GM19193 (cell line): ENCODE data around the gene ZC3H14.
A peak's percentile ranks its signal among the peaks of the same experiment; 100 is the strongest.

Source experiments
- POLR2A ChIP-seq: IDR thresholded peaks from 4 replicates; pipeline ENCODE4 v1.6.1; 2011; ENCODE audit not compliant: insufficient read depth, insufficient read length; ENCODE audit errors: extremely low read depth

ZC3H14 gene, protein sequence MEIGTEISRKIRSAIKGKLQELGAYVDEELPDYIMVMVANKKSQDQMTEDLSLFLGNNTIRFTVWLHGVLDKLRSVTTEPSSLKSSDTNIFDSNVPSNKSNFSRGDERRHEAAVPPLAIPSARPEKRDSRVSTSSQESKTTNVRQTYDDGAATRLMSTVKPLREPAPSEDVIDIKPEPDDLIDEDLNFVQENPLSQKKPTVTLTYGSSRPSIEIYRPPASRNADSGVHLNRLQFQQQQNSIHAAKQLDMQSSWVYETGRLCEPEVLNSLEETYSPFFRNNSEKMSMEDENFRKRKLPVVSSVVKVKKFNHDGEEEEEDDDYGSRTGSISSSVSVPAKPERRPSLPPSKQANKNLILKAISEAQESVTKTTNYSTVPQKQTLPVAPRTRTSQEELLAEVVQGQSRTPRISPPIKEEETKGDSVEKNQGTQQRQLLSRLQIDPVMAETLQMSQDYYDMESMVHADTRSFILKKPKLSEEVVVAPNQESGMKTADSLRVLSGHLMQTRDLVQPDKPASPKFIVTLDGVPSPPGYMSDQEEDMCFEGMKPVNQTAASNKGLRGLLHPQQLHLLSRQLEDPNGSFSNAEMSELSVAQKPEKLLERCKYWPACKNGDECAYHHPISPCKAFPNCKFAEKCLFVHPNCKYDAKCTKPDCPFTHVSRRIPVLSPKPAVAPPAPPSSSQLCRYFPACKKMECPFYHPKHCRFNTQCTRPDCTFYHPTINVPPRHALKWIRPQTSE

DNA sequence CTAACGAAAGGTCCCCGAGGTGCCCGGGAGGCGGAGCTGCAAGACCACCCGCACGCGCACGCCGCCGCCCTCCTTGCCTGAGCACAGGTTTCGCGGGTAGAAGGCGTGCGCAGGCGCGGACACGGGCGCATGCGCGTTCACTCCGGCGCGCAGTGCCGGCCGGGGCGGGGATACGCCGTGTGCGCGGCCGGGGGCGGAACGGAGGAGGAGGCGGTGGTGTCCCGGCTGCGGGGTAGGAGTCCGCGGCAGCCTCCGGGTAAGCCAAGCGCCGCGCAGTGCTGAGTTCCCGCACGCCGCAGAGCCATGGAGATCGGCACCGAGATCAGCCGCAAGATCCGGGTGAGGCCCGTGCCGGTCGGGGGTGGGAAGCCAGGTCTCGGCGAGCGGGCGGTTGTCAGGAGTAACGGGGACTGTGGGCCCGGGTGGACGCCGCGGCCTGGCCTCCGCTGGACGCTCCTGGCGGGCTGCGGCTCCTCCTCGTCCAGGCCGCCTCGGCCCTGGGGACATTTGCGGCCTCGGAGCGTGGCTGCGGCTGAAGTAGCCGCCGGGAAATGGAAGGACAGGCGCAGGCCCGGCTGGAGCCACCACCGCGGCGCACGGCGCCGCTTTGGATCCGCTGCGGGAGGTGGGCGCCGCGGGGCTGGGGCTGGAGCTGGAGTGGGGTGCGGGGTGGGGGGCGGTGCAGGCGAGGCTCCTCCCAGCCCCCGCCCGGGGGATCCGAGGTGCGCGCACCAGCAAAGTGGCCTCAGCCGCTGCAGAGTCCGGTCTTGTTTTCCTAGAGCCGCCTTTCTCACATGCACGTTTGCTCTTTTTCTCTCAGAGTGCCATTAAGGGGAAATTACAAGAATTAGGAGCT, at the start of gene ZC3H14:
TSS of gene ZC3H14 (plus strand) at position 207 of the 856 bp plus-strand sequence. CDS start at position 304, 97 bp downstream.
- peak; percentile 66 for TF ChIP-seq POLR2A

DNA sequence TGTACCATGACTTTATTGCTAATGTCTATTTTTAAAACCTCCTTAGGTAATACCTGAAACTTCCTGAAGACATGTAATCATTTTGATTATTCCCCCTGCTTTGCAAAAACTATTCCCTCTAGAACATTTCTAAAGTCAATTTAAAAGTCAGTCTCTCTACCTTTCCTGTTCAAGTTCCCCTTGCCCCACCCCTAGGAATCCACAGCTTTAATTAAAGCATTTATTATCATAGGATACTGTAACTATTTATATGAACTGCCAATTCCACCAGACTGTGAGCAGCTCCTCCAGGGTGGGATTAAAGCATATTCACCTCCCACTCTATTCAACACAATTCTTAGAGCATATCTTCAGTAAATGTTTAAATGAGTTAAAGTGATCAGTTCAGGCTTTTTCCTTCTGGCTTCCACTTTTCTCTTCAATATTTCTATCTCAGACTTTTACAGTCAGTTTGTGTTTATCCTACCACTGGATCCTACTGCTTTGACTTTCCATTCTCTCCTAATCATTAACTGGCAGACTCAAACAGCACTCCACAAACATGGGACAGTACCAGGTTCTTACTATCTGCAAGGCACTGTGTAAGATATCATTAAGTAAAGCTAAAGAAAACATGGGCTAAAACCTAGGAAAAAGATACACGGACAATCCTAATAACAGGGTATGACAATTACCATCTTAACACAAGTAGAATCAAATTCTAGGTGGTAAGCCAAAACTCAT, 47.2 kb upstream of the ZC3H14 start:
- no peak for TF ChIP-seq POLR2A

DNA sequence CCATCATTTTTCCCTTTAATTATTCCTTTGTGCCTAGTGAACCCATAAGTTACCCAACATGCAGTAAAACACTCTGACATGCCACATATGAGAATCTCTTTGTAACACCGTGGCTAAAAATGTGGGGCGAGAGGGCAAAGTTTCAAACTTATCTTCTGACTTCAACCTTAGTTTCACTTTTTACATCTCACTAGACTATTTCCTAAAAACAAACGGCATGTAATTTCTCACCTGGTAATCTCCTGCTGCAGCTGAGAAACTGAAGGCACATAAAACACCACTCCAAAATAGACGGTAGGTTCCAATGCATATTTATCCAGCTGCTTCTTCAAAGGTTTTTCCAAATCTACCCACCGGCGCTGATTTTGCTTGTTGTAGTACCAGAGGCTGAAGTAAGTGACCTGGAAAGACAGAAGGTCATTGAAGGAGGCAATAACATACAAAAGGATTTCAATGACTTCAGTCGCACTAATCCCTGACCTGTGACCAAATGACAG, 45.9 kb upstream of the ZC3H14 start:
- TF ChIP-seq POLR2A = no peak

DNA sequence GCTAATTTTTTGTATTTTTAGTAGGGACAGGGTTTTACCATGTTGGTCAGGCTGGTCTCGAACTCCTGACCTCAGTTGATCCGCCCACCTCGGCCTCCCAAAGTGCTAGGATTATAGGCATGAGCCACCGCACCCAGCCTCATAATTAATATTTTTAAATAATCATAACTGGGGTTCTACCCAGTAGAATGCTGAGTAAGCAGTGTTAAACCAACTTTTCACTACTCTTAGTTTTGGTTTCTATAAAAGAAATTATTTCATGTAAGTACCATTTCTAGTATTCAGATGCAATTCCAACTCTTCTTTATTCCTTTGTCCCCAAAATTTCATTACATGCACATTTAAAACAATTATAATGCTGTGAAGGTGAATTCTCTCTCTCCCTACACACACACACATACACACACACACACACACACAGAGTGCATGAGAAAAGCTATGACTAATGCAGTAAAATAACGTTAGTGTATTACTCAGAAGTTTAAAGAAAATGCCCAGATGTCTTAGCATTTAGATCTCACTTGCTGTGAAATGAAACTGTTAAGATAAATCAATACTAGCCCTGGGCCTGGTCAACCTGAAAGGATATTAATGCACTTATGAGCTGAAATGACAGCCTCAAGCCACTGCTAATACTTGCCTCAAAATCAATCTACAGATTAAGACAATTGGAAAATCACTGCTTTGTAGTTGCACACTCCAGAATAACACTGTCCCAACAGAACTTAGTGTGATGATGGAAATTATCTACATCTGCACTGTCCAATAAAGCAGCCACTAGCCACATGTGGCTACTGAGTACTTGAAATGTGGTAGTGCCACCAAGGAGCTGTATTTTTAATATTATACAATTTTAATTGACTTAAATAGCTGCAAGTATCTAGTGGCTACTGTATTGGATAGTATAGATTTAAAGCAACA, 44.0 kb upstream of the ZC3H14 start:
- TF ChIP-seq POLR2A = no peak

DNA sequence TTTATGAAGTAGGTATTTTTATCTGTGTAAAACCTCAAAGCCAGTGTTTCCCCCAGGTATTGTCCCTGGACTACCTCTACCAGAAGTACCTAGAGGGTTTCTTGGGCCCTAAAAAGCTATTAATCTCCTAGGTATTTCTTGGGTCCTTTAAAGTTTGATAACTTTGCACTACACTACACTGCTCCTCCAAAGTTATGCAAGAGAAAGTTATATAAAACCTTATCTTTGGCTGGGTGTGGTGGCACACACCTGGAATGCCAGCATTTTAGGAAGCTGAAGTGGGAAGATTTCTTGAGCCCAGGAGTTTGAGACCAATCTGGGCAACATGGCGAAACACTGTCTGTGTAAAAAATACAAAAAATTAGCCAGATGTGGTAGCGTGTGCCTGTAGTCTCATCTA, 42.9 kb upstream of the ZC3H14 start:
- TF ChIP-seq POLR2A = no peak

DNA sequence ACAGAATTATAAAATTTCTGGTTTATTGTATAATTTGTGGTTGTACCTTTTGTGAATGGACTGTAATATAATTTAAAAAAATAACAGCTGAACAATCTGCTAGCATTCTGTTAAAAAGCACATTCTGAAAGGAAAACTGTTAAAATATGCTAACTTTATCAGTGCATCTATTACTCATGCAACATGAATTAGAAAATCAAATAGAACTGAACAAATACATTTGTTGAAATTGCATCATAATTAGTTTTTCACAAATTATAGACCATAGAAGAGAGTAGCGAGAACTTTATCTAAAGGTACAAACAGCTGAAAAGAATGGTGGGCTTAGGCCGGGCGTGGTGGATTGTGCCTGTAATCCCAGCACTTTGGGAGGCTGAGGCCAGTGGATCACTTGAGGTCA, 41.0 kb upstream of the ZC3H14 start:
- TF ChIP-seq POLR2A = no peak

DNA sequence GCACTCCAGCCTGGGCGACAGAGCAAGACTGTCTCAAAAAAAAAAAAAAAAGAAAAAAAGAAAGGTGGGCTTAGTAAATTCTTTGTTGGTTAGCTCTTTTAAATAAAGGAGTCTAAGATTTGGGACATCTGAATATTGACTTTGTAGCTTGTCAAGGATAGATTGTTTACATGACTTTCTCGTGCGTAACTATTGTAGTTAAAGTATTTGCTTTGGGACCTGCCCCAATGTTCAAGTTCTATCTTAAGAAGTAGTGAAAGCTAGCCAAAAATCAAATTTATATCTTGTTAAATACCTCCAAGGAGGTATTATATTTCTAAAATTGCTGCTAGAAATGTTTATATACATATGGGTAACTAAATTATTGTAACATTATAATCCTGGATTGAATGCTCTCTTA, 40.4 kb upstream of the ZC3H14 start:
- TF ChIP-seq POLR2A = no peak

DNA sequence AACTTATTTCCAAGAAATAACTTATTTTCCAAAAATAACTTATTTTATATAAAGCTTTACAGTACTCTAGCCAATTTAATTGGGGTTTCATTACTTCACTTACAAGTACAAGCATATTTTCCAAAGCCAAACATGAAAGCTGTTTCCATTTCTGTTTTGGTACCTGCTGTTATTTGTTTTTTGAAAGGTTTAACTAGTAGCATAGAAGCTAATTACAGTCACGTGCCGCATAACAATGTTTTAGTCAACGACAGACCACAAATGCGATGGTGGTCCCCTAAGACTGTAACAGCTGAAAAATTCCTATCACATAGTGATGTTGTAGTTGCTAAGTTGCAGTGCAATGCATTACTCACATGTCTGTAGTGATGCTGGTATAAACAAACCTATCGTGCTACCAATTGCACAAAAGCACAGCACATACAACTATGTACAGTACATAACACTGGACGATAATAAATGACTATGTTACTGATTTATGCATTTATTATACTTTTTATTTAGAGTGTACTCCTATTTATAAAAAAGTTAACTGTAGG, 29.7 kb upstream of the ZC3H14 start:
- TF ChIP-seq POLR2A = no peak

DNA sequence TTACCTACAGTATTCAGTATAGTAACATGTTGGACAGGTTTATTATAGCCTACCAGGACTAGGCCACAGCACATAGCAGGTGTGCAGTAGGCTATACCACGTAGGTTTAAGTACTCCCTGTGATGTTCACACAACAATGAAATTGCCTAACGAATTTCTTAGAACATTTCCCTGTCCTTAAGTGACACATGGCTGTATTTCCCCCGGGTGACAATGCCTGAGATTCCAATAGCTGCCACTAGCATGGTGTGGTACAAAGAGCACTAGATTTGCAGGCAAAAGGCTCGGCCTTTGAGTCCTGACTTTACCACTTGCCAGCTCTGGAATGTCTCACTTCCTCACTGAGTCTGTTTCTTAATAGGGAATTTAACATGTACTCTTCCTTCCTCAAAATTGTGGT, 27.7 kb upstream of the ZC3H14 start:
- no peak for TF ChIP-seq POLR2A

DNA sequence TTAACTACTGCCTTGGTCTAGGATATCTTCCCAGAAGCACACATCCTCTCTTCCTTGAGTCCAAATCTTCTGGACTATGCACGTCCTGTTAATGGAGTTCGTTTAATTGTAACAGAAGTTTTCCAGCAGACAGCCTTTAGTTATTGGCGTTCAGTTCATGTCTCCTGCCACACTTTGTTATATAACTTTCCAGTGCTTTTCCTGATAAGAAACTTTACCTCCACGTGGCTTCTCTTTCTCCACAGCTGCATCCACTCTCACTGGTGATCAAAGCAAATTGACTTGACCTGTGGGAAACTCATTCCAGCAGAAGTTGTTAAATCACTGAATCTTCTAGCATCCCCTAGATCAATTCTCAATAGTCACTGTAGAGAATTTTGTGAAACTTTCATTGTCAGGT, 27.0 kb upstream of the ZC3H14 start:
- no peak for TF ChIP-seq POLR2A

DNA sequence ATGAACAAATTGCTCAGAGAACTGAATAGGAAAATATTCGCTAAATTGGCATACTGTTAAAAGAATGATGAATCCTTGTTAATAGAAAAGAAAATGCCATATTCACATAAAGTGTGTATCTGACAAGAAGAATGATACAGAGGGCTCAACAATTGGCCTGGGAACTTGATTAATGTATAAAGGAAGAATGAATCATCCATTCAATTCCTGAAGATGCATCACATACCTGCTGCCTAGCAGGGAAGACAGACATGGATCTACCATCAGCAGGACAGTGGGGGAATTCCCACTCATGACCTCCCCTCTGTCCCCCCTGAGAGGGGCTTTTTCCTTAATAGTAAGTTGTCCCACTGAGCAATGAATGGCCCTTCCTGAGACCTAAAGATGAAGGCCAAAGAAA, 21.5 kb upstream of the ZC3H14 start:
- no peak for TF ChIP-seq POLR2A

DNA sequence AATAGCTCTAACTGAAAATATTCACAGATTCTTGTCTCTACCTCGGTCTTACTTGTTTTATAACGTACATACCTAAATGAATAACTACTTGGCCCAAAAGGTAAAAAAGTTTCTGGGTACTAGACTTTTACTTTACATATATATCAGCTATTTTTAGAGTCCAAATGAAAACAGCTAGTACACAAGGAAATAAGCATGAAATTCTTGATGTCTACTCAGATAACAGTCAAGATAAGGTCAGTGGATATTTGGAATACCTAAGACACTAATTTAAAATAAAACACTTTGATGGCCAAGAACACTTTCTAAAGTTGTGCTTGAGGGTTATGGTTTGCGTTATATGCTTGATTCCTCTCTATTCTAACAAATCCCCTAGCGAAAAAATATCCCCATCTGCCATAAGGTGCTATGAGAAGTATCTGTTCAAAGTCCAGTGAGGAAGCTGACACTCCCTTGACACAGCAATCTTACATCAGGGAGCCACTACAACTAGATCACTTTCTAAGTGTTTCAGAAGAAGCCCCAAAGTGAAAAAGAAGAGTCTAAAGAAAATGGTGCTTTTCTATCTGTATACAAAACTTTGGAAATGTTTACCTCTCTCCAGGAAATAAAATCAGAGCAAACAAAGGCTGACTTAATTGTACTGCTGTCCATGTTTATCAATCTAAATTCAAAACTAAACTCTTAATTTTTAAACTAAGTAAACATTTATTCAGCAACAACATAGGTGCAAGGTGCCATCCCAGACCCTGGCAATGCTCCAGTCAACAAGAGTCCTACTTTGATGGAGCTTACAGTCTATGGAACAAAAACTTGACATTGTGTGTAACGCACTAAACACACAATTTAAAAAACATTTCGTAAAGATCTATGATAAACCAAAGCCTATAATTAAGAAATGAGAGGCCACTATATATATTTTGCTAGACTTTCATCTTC, 19.7 kb upstream of the ZC3H14 start:
- no peak for TF ChIP-seq POLR2A
